ENCODE data around the gene FAM185A.
"Not testable (repeated sequence)": the region's sequence is repeated elsewhere in the genome, so short reads cannot be mapped to it uniquely, and the experiment has no call there.

FAM185A gene

DNA sequence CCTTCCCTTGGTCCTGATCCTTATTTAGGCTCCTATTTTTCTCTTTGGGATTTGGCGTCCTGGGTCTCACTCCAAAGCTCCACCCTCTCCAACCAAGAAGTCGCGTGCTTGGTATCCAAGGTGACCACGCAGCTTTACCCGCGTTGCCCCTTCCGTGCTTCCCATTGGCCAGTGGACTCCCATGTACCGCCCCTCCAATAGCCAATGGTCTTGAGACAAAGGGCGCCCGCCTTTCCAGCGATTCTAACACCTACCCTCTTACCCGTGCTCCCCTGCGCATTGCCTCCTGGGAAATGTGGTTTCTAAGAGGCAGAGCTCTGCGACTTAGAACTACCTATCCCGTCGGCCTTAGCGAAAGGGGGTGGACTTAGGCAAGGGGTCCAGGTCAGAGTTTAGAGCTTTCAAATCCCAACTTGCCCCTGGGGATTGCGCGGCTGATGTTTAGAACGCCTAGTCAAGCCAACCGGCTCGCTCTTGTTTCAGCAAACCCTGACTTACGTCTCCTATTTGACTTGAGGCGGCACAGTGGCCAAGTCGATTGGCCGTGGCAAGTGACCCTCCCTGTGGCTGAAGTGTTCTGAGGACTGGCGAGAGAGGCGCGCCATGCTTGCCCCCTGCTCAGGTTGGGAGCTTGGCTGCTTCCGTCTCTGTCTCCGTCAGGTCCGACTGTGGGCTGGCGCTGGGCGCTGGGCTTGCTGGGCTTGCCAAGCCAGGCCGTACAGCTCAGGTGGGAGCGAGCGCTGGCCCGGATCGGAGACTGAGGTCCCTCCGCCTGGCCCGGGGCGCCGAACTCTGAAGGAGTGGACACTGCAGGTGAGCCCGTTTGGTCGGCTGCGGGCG is at the start of gene FAM185A:
Gene FAM185A (plus strand): TSS at position 395 of the 840 bp plus-strand sequence. CDS start 209 bp downstream, at position 604.
- DNase-seq (ENCODE audit: low spot score): peak; percentile 100

DNA sequence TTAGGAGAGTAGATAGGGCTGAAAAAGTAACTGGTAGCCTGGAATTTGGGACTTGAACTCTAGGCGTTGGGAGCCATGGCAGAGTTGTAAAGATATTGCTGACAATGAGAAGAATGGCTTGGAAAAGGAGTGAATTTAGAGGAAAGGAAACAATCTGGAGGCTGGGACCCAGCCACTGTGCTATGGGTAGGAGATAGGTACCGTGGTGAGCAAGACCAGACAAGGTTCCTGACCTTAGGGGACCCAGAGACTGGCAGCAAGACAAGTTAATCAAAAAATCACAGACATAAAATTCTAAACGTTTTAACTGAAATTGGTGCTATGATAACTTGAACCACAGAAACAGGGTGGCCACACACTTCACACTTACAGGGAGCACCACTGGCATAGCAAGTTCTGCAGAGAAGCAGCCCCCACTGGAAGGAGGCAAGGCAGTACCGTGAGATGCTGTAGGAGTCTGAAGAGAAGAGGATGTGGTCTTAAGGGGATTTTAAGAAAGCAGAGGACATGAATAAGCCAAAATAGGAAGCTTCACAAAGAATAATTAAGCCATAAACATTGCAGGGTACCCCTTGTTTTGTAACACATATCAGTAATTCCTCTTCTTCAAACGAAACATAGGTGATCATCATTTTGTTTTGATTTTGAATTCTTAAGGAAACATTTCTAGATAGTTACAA is 35.6 kb upstream of the FAM185A start:
- not testable (repeated sequence) for DNase-seq (ENCODE audit: low spot score)

DNA sequence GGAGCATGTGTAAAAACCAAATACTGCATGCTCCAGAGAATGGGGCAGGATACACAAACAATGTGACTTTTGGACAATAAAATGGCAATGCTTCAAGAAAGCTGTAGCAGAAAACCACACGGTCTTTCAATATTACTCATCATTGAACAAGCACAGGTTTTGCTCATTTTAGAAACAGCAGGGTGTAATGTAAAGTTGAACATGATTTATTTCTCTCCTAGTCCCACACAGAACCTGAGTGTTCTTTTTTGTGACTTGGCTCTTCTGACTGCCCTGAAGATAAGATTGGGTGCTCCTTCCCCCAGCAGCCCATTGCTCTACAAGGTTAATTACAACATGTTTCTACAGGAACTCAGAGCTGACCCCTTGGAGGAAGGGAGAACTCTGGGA is 35.1 kb upstream of the FAM185A start:
- DNase-seq (ENCODE audit: low spot score): not testable (repeated sequence)

DNA sequence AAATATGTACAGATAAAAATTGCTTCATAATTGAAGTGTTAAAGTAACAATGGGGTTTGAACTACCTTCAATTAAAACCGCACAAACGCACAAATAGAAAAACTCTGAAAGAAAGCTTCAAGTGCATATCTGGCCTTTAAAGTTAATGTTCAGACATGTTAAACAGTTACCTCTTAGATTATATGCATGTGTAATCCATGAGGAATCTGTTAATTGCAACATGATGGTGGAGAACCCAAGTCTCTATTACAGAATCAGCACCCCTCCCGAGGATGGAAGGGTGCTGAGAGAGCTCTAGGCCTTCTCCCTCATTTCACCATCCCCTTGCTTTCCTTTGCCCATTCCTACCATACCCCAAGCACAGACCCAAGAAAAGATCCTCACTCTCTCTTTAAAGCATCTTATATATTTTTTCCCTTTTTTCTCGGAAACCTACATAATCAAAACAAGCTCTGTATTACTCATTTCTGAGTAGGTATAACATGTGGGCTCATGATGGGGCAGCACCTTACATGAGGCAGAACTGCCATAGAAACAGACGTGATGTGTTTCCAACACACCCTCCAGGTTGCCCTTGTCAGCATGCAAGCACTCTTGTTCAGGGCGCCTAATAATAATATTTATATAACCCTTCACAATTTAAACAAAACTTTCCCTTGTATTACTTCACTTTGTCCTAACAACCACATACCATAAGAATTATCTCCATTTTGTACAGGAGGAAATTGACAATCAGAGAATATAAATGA is 33.9 kb upstream of the FAM185A start:
- not testable (repeated sequence) for DNase-seq (ENCODE audit: low spot score)

DNA sequence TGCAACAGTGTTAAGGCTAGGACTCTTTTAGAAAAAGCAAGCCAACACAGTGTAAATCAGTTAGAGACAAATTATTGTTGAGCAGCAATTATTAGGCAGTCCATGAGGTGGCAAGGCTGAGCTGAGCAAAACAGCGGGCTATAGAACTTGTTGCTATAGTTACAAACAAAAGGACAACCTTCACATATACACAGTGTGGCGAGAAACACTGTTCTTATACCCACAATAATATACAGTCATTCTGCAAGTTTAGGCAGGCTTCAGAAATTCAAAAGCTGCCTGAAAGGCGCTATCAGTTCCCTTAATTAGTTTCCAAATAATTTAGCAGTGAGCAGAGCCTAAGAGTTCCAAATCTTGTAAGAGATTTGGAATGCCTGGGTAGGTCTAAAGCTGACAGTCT is 33.1 kb upstream of the FAM185A start:
- DNase-seq (ENCODE audit: low spot score): not testable (repeated sequence)

DNA sequence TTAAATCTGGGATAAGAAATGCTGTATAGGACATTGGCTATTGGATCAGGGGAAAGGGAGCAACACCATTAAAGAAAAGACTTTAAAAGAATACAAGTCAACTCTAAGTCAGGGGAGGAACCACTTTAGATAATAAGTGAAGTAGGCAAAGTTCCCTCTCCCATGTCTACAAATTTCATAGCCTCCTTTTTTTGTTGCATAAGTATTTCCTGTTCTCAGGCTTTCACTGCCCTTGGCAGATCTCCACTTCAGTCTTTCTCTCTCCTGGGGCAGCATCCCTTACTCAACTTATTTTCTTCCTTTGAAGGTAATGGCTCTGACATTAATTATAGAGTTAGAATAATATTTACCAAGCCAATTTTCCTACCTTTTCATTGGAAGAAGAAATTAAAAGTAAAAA is 30.3 kb upstream of the FAM185A start:
- DNase-seq (ENCODE audit: low spot score): not testable (repeated sequence)

DNA sequence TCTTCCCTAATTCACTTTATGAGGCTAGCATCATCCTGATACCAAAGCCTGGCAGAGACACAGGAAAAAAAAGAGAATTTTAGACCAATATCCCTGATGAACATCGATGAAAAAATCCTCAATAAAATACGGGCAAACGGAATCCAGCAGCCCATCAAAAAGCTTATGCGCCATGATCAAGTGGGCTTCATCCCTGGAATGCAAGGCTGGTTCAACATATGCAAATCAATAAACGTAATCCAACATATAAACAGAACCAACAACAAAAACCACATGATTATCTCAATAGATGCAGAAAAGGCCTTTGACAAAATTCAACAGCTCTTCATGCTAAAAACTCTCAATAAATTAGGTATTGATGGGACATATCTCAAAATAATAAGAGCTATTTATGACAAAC is 22.6 kb upstream of the FAM185A start:
- DNase-seq (ENCODE audit: low spot score): not testable (repeated sequence)

DNA sequence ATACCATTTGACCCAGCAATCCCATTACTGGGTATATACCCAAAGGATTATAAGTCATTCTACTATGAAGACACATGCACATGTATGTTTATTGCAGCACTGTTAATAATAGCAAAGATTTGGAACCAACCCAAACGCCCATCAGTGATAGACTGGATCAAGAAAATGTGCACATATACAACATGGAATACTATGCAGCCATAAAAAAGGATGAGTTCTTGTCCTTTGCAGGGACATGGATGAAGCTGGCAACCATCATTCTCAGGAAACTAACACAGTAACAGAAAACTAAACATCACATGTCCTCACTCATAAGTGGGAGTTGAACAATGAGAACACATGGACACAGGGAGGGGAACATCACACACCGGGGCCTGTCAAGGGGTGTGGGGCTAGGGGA is 19.1 kb upstream of the FAM185A start:
- DNase-seq (ENCODE audit: low spot score): not testable (repeated sequence)

DNA sequence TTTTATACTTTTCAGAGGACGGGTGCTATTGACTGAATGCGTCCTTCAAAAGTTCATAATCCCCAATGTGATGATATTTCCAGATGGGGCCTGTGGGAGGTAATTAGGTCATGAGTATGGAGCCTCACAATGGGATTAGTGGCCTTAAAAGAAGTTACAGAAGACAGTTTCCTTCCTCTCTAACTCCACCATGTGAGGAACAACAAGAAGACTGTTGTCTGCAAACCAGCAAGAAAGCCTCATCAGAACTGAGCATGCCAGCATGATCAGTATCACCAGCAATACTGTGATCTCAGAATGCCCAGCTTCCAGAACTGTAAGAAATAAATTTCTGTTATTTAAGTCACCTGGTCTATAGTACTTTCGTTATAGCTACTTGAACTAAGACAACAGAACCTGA is 18.4 kb upstream of the FAM185A start:
- DNase-seq (ENCODE audit: low spot score): not testable (repeated sequence)

DNA sequence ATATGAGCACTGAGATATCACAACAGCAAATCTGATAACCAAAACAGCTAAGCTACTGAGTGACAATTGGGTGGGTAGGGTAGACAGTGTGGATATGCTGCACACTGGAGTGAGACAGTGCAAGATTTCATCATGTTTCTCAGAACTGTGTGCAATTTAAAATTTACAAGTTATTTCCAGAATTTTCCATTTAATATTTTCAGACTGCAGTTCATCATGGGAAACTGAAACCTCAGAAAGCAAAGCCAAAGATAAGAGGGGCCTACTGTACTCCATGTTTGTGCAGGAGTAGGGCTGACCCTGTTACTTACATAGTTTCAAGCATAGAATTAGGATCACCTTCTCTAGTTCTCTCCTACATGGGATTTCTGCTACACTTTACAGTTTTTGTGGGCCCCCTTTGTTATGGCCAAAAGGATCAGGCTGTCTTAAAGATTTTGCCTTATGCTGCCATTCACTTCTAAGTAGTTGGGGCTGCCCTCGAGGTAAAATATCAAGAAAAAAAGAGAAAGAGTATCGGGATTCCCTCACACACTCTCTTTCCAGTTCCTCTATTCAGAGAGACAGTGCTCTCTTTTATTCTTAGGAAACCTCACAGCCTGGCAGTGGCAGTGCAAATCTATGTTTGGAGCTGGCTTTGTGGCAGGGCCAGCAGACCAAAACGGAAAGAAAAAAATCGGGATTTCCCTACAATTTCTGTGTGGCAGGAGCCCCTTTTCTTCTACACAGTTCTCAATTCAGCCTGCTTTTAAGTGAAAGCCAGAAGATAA is 6.6 kb upstream of the FAM185A start:
- DNase-seq (ENCODE audit: low spot score): not testable (repeated sequence)

DNA sequence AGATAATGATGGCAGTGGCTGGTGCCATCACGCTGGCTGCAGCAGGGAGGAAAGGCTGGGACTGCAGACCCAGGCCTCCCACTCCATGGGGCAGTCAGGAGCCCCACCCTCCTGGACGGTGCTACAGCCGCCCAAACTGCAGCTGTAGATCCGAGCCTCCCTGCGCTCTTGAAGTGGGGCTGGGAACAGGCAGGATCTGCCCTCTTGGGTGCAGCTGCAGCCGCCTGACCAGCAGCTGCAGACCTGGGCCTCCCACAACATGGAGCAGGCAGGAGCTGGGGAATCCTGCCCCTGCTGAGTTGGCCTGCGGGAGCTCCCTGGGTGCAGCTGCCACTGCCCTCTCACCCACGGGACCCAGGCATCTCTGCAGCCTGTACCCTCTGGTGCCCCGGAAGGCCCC is 4.9 kb upstream of the FAM185A start:
- DNase-seq (ENCODE audit: low spot score): not testable (repeated sequence)

DNA sequence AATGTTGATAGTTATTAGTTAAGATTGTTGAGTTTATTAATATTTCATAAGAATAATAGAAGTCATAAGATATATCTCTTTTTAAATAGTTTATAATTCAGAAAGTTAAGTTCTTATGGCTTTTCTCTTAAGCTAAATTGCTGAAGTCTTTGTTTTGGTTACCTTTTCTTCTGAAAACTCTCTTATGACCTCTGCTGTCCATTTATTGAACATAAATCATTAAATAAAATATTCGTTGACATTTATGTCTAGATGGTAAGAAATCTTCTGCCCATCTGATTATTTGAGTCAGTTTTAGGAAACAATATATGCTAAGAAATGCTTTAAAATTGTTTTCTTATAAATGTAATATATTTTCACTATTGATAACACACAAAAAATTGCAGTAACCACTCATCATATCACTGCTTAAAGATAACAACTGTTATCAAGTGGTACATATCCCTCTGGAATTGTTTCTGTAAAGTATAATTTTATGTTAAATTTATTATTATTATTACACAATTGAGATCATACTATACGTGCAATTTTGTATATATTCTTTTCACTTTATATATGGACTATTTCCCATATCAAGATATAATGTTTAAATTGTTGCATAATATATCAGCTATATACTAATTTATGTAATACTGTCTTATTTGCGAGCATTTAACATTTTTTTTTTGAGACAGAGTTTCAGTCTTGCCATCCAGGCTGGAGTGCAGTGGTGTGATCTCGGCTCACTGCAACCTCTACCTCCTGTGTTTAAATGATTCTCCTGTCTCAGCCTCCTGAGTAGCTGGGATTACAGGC is 3.1 kb upstream of the FAM185A start:
- DNase-seq (ENCODE audit: low spot score): peak; percentile 43

DNA sequence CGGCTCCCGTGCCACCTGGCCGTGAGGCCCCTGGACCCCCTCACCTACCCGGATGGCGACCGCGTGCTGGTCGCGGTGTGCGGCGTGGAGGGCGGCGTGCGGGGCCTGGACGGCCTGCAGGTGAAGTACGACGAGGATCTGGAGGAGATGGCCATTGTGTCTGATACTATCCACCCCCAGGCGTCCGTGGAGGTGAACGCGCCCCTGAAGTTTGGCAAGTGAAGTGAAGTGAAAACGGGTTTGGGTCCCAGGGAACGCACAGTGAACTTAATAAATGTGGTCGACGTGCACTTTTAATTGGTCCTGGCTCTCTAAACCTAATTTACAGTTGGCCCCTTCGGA is 617 bp downstream of the FAM185A start:
- DNase-seq (ENCODE audit: low spot score): not testable (repeated sequence)

DNA sequence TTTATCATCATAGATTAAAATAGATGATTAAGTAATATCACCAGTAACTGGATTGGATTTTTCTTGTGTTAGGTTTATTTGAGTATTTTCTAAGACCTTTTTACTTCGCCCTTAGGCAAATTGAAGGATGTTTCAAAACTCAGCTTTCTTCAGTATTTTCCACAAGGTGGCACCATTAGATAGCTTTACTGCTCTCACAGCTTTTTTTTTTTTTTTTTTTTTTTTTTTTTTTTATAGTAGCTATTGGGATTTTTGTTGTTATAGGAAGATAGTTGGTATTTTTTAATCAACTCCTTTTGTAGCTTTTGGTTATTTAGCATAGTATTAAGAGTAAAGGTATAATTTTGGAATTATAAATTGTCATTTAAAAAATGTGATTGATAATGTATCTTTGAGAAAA is 9.4 kb downstream of the FAM185A start:
- peak; percentile 43 for DNase-seq (ENCODE audit: low spot score)

DNA sequence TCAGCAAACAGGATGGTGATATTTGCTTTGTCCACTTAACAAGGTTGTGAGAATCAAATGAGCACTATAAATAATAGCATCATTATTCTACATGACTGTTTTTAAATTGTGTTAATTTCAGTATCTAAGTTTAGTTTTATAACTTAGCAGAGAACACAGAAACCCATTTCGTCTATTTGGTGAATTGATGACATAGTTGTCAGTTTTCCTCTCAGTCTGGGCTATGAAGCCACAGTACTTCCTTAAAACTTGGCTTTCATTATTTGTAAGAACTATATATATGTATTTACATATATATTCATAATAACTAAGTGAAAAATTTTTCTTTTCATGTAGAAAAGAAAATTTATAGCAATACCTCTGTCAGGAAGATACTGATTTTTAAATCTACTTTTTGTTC is 11.1 kb downstream of the FAM185A start:
- DNase-seq (ENCODE audit: low spot score): not testable (repeated sequence)

DNA sequence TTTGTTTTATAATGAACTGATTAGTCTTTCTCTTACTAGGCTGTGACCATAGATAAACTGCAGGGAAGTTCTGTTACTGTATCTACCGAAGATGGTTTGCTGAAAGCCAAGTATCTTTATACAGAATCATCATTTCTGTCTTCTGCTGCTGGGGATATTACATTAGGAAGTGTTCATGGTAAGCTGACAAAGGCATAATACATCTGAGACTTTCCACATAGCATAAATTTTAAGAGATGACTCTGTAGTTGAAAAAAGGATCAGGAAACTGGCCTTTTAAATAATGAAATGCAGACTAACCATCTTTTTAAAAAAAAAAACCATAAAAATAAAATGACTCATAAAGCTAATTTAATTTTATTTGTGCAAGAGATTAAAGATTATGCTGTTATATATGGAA is 12.4 kb downstream of the FAM185A start:
- not testable (repeated sequence) for DNase-seq (ENCODE audit: low spot score)

DNA sequence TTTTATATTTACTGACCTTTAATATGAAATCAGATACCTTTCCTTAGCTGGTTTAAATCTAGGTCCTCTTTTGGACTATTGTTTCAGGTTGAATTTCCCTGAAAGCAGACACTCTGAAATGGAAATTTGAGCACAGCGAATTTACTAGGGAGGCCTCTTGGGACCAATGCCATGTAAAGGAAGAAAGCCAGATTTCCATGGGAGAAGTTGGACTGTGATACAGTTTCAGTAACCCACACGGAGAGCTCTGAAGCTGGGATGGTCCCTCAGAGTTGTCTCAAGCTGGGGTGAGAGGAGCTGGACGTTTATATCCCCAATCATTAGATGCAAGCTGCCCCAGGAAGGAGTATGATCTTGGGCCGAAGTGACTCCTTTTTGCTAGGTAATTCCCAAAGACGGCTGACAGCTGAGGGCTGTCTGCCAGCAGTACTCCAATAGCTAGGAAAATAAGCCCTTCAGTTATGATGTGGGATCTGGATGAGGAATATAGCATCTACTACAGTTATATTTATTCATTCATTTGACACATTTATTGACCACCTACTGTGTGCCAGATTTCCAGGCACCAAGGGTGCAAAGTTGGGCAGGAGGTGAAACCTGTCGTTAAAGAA is 14.6 kb downstream of the FAM185A start:
- DNase-seq (ENCODE audit: low spot score): not testable (repeated sequence)

DNA sequence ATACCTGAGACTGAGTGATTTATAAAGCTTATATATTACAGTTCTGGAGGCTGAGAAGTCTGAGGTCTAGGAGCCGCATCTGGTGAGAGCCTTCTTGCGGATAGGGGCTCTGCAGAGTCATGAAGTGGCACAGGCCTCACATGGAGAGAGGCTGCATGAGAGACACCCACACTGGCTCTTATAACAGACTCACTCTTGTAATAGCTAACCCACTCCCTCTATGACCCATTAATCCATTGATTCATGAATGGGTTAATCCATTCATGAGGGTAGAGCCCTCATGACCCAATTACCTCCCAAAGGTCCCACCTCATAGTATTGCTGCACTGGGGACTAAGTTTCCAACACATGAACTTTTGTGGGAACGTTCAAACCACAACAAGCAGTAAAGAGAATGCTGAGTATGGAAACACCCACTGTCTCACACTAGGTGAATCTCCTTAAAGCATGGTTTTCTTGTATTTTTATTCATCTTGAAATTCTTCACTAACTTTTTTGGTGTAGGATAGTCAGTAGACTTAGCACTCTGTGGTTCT is 20.9 kb downstream of the FAM185A start:
- DNase-seq (ENCODE audit: low spot score): not testable (repeated sequence)

DNA sequence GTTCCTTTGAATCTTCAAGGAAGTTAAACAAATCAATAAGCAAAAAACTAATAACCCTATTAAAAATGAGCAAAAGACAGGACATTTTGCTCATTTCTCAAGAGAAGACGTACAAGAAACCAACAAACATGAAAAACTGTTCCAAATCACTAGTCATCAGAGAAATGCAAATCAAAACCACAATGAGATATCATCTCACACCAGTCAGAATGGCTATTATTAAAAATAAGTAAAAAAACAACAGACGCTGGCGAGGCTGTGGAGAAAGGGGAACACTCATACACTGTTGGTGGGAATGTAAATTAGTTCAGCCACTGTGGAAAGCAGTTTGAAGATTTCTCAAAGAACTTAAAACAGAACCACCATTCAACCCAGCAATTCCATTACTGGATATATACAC is 21.7 kb downstream of the FAM185A start:
- not testable (repeated sequence) for DNase-seq (ENCODE audit: low spot score)

DNA sequence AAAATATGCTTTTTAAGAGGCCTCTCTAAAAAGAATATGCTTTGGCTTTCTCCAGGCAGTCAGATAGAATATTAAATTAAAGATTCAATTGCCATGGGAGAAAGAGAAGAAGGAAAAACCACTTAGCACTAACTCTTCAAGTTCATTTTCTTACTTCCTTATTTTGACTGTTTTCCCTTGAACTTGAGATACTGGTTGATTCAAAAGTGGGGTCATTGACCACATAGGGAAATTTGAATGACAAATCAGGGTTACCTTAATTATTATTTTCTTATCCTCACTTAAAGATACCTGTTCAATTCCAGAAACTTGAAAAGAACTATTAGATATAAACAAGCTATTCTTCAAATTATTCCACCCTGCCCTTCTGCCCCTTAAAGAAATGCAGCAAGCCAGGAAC is 27.4 kb downstream of the FAM185A start:
- DNase-seq (ENCODE audit: low spot score): not testable (repeated sequence)

All from RKO (cell line).